Adrenal gland (tissue), 12 donors: ENCODE results near the gene RNF126. TPM values are rescaled to one million over a fixed set of nuclear protein-coding genes. Genes with fewer than 3 reads are reported as not detected.

Experiments
- DNase-seq, 7 donors: peaks; one replicate each; pipeline ENCODE4 v3.0.0-alpha.2; 2019 to 2020
- H3K27ac ChIP-seq, 5 donors: fragments of 200-600 bp; sonication (generic) in 4 of 5; 1 replicate in 3 of 5; 2 replicates in 2 of 5; pipeline versions ENCODE4 v1.5.1 to v1.8.0; 2016 to 2020; ENCODE audit warnings: mild to moderate bottlenecking in 1 of 5
- H3K27me3 ChIP-seq: fragments of 200-600 bp; 2 replicates; pipeline ENCODE4 v1.8.0; 2021
- H3K36me3 ChIP-seq, 2 donors: fragments of 200-600 bp; replicated peaks in 1 of 2; 1 replicate in 1 of 2; 2 replicates in 1 of 2; pipeline versions ENCODE4 v1.5.1 to v1.8.0; 2018 to 2022
- H3K4me1 ChIP-seq, 2 donors: fragments of 200-600 bp; replicated peaks in 1 of 2; 1 replicate in 1 of 2; 2 replicates in 1 of 2; pipeline versions ENCODE4 v1.5.1 to v1.8.0; 2018 to 2021
- H3K4me3 ChIP-seq, 4 donors: fragments of 200-600 bp; sonication (generic) in 3 of 4; one replicate each; pipeline ENCODE4 v1.5.1; 2016 to 2018
- H3K9me3 ChIP-seq, 3 donors: fragments of 200-600 bp; sonication (generic) in 1 of 3; replicated peaks in 1 of 3; 1 replicate in 2 of 3; 2 replicates in 1 of 3; pipeline versions ENCODE4 v1.5.1 to v1.8.0; 2016 to 2021
- CTCF ChIP-seq, 6 experiments: fragments of 450-650 bp in 4 of 6; fragments of 200-600 bp in 2 of 6; sonication (generic) in 1 of 6; IDR thresholded peaks; 1 replicate in 5 of 6; 2 replicates in 1 of 6; pipeline versions ENCODE4 v1.5.1 to v1.8.0; 2016 to 2021; ENCODE audit warnings: antibody characterized with exemption in 6 of 6, mild to moderate bottlenecking in 2 of 6, moderate library complexity in 1 of 6
- POLR2A ChIP-seq, 2 donors: fragments of 450-650 bp; IDR thresholded peaks; one replicate each; pipeline ENCODE4 v1.6.1; 2017; ENCODE audit warnings: antibody characterized with exemption in 2 of 2, mild to moderate bottlenecking in 2 of 2, moderate library complexity in 1 of 2
- WGBS, 4 donors: extraction: QIAGEN DNeasy Blood & Tissue Kit in 2 of 4; methylation state at CpG; one replicate each; pipeline versions ENCODE4 v1.1.5 to v1.1.7; 2013 to 2017; 5-methylcytosine and 5-hydroxymethylcytosine counted together
- intact Hi-C, 2 donors: fragments of 100-400 bp; cut with DNase I; formaldehyde crosslinking; loops; one replicate each; pipeline versions ENCODE4 v1.14.1 to v1.15.0; 2022 to 2023
- polyA plus RNA-seq, 3 donors: library from polyadenylated mRNA; stranded (reverse); fragments of 200-250 nt in 2 of 3; fragments of 350-450 nt in 1 of 3; fragmentation: Illumina TruSeq in 1 of 3; extraction: RNeasy Lipid Tissue Mini Kit (QIAGEN cat#74804) in 1 of 3; gene quantifications; one replicate each; pipeline ENCODE4 v1.2.3, GENCODE V29; 2013 to 2014
- total RNA-seq, 9 donors: library from RNA; depleted of rRNA in 4 of 9; stranded (reverse); fragments of >200 nt in 4 of 9; fragments of 120-200 nt in 1 of 9; fragmentation: NEBNext Ultra II Directional in 1 of 9; extraction: Animal tissue kit (Norgen Biotek cat#: 25700) in 1 of 9; gene quantifications; one replicate each; pipeline versions ENCODE4 v1.1.0 to v1.2.4, GENCODE V29; 2013 to 2023
- donor health status: healthy with polysubstance abuse.
- donor health status: Bipolar disorder and iron deficiency.
- donor health status: DM: yes; HTN: yes; CAD: no.
- donor health status: DM: no; HTN: no; CAD: no.
- donor health status: DM: no; HTN: no; CAD: no.
- donor health status: DM: yes; HTN: yes; CAD: no.

Gene RNF126
- total and polyA plus RNA-seq, 12 donors: 9.3 to 76.4 (median 43.1) TPM

GRCh38 chr19:679418-680286, 16.6 kb upstream of the RNF126 start:
- Histone ChIP-seq H3K4me1 (peaks cover 30 to 40% of the 10 kb centered on the region in 2 donors), H3K36me3 (no peaks in the 10 kb centered on the region), H3K4me3 (peak overlapping the region in 3 of 4 donors; percentile 38 to 89 (median 62)), H3K27ac (peak overlapping the region; percentile 81 to 99 (median 97)), H3K9me3 (no peaks in the 10 kb centered on the region), H3K27me3 (no peaks in the 10 kb centered on the region)
- peak; percentile 78 to 89 (median 82) for DNase-seq
- 4 to 25% (median 6%) methylated on average over 3 to 69 of the region's 69 CpGs for WGBS, 4 donors
- TF ChIP-seq POLR2A (IDR thresholded peaks at IDR 0.05): no peak
- peak in 1 of 6 experiments; percentile 10 for TF ChIP-seq CTCF (IDR thresholded peaks at IDR 0.05)
- intact Hi-C loops: no loop called here

- no peak for TF ChIP-seq POLR2A (IDR thresholded peaks at IDR 0.05)
- no peak for TF ChIP-seq CTCF (IDR thresholded peaks at IDR 0.05)
- peak in 3 of 7 donors; percentile 28 to 44 (median 42) for DNase-seq
- intact Hi-C loops: no loop called here
- H3K9me3 ChIP-seq: no peaks in the 10 kb centered on the region
- H3K4me3 ChIP-seq: peak overlapping the region in 1 of 4 donors; percentile 89
- no peaks in the 10 kb centered on the region for H3K27me3 ChIP-seq
- peaks cover 38 to 47% of the 10 kb centered on the region in 2 donors for H3K4me1 ChIP-seq
- WGBS, 4 donors: 68 to 95% (median 93%) methylated on average over 3 to 16 of the region's 16 CpGs
- peak overlapping the region; percentile 54 to 99 (median 97) for H3K27ac ChIP-seq
- H3K36me3 ChIP-seq: no peaks in the 10 kb centered on the region
These were observed 15.9 kb upstream of the RNF126 start for GRCh38 chr19:678791-679388.

- H3K27me3 ChIP-seq: no peaks in the 10 kb centered on the region
- H3K4me3 ChIP-seq: peak overlapping the region in 1 of 4 donors; percentile 43
- TF ChIP-seq CTCF (IDR thresholded peaks at IDR 0.05): no peak
- TF ChIP-seq POLR2A (IDR thresholded peaks at IDR 0.05): no peak
- H3K9me3 ChIP-seq: no peaks in the 10 kb centered on the region
- no peaks in the 10 kb centered on the region for H3K36me3 ChIP-seq
- DNase-seq: peak in 4 of 7 donors; percentile 41 to 58 (median 46)
- intact Hi-C loops: no loop called here
- peaks cover 38 to 47% of the 10 kb centered on the region in 2 donors for H3K4me1 ChIP-seq
- H3K27ac ChIP-seq: peak overlapping the region; percentile 48 to 98 (median 91)
- WGBS, 4 donors: 44 to 61% (median 48%) methylated on average over 5 to 22 of the region's 22 CpGs
These were observed 14.8 kb upstream of the RNF126 start for GRCh38 chr19:677601-678436.
